Measurements from ENCODE around the gene LDLRAD4. TPM values are rescaled to one million over a fixed set of nuclear protein-coding genes. Genes with fewer than 3 reads are reported as not detected.
"Not testable (repeated sequence)": the region's sequence is repeated elsewhere in the genome, so short reads cannot be mapped to it uniquely, and the experiment has no call there.

LDLRAD4 gene
- total RNA-seq, 2 donors from 2014 or later: 18.4 to 59.2 TPM

DNA sequence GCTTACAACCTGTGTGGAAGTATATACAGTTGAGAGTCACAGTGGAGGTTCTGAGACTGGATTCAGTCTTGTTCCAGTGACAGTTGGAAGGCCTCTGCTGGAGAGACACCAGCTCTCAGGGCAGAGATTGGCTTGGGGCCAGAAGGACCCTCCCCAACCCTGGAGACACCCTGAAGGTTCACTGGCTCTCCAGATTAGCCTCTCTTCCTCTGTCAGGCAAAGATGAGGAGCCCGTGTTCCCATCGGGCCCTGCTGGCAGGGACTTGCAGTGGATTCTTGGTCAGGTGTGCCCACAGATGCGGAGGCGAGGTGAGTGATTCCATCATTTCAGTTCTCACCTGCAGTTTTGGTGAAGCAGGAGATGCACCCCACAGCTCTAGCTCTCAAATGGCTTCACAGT lies 429.2 kb downstream of the LDLRAD4 start:
- DNase-seq (ENCODE audit: low spot score in 2 of 2): no peak
- Mint-ChIP-seq H3K36me3 (peaks cover 0 to 8% of the 10 kb centered on the region in 2 donors), H3K9me3 (no peaks in the 10 kb centered on the region), H3K27ac (no peak overlapping the region)
- no peak for ATAC-seq

DNA sequence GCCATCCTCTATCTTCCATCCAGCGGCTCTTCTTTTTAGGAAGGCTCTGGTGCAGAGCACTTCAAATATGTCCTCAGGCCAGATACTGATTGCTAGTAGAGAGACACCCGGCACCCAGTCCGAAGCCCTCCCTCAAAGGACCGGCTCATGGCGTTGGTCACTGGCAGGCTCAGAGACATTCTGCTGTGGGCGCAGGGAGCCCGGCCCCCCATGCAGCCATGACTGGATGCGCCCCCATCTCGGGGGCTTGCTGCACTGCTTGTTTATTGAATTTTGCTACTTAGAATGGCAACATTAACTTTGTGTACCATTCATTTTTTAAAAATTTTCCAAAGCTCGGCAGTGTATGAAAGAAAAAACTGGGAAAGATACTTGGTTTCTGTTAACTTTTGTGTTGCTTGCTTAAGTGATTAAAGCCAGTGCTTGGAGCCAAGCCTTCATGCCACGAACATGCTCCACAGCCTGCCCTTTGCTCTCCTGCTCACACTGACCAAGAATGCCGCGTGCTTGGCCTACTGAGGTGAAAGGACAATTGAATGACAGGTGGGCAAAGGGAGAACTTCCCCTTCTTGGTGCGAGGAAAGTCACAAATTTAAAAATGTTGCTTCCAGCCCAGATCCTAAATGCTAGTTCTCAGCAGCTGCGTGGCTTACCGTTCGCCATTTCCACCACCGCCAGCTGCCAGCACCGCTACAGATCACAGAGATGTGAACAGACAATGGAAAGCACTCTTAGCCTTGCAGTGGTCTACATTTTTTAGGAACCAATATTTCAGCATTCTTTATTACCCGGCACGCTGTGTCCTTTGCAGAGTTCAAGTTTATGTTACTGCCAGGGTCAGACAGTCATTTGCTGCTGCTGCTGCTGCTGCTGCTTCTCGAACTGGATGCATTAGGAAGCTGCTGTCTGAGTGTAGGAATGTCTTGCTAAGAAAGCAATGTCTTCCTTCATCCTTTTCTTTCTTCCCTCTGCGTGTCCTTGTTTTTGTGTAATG lies 431.1 kb downstream of the LDLRAD4 start:
- Mint-ChIP-seq H3K27ac (peak overlapping the region in 1 of 2 donors; percentile 58), H3K36me3 (peaks cover 0 to 7% of the 10 kb centered on the region in 2 donors), H3K9me3 (no peaks in the 10 kb centered on the region)
- ATAC-seq (no peak), DNase-seq (ENCODE audit: low spot score in 2 of 2) (no peak)

DNA sequence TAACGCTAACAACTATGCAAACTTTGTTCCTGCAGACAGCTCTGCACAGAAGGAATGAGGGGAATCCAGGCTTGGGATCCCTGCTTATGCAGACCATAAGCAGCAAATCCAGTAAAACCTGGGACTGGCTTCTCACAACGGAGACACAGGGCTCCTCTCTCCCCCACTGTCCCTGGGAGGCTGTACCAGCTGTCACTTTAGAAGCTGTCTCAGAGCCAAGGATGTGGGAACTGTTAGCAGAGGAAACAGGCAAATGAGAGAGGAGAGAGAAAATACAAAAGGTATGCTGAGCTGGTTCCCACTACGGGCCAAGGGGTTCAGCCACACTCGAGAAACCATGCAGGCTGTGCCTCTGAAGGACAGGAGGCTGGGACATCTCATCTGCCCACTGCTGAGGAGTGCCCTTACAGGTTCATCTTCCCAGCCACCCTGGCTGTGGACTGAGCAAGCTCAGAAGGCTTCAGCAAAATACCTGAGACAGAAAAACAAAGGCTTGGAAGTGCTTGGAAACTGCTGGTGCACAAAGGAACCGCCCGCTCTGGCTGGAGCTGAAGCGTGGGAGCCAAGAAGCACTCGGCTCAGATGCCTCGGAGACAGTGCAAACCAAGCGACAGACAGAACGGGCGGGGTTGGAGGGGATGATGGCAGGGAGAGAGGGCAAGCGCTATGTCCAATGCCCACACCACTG lies 435.3 kb downstream of the LDLRAD4 start:
- DNase-seq (ENCODE audit: low spot score in 2 of 2) (no peak), ATAC-seq (peak in 1 of 2 donors; percentile 19)
- Mint-ChIP-seq H3K27ac (peak overlapping the region in 1 of 2 donors; percentile 65), H3K9me3 (no peaks in the 10 kb centered on the region), H3K36me3 (no peaks in the 10 kb centered on the region)

DNA sequence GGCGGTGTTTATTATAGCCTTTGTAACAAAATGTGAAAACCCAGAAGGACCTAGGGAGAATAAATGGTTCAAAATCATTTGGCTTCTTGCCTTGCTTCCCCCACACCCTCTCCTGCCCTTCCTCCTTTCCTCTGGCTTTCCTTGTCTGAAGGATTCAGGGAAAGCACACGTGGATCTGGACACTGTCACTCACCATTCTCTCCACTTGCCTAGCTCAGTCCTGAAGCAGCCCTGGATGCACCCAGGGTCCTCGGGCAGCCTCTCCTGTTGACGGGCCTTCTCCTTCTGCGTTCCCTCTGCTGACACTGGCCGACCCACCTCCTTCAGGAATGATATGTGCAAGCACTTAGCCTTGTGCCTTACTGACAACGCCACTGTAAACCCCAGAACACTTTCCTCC lies 439.4 kb downstream of the LDLRAD4 start:
- Mint-ChIP-seq H3K9me3 (no peaks in the 10 kb centered on the region), H3K36me3 (no peaks in the 10 kb centered on the region), H3K27ac (peak overlapping the region; percentile 3 to 25)
- DNase-seq (ENCODE audit: low spot score in 2 of 2) (no peak), ATAC-seq (peak in 1 of 2 donors; percentile 28)

DNA sequence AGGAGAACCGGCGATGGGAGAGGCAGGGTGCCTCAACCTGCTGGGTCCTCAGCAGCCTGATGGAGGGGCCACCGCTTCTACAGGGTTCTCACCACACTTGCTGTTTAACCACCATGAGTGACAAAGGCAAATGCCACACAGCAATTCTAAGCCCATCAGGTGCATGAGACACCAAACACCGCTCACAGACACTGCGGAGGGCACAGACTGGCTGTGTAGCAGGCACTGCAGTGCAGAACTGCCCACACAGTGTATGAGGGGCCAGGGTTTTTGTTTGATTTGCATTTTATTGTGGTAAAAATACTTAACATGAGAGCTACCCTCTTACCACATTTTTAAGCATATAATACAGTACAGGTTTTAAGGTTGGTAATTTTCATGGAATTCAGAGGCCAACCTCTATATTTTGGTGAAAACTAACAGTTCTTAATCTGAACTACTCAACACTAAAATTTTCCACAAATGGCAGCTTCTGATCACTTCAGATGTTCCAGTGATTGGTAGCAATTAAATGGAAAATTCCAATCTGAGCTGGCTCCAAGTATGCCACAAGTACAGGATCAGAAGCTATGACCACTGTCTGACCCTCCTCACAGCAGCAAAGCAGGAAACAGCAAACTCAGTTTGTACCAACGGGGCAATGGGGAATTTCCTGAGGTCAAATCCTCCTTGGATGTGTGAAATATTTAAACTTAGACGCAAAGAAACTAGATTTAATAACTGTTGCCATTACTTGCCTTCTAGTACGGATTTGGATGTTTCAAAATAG lies 440.1 kb downstream of the LDLRAD4 start:
- no peaks in the 10 kb centered on the region for H3K36me3 Mint-ChIP-seq
- H3K27ac Mint-ChIP-seq: peak overlapping the region in 1 of 2 donors; percentile 3
- DNase-seq (ENCODE audit: low spot score in 2 of 2) (no peak), ATAC-seq (peak in 1 of 2 donors; percentile 45)
- H3K9me3 Mint-ChIP-seq: no peaks in the 10 kb centered on the region

DNA sequence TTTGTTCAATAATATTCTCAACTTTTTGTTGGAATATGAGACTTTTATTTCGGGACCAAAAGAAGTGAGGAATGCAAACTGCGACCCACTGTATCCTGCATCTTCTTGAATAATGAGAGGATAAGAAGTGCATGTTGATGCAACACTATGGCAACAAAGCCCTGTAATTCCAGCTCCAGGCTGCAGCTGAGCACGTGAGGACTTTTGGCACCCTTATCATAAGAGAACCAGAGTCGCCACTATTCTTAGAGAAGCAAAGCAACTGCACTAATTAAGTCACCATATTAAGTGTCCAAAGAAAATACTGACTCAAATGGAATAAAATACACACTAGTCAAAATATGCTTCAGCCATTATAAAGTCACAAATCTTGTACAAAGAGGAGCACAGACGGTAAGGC lies 441.9 kb downstream of the LDLRAD4 start:
- H3K36me3 Mint-ChIP-seq: no peaks in the 10 kb centered on the region
- no peaks in the 10 kb centered on the region for H3K9me3 Mint-ChIP-seq
- no peak overlapping the region for H3K27ac Mint-ChIP-seq
- ATAC-seq: no peak
- DNase-seq (ENCODE audit: low spot score in 2 of 2): no peak

DNA sequence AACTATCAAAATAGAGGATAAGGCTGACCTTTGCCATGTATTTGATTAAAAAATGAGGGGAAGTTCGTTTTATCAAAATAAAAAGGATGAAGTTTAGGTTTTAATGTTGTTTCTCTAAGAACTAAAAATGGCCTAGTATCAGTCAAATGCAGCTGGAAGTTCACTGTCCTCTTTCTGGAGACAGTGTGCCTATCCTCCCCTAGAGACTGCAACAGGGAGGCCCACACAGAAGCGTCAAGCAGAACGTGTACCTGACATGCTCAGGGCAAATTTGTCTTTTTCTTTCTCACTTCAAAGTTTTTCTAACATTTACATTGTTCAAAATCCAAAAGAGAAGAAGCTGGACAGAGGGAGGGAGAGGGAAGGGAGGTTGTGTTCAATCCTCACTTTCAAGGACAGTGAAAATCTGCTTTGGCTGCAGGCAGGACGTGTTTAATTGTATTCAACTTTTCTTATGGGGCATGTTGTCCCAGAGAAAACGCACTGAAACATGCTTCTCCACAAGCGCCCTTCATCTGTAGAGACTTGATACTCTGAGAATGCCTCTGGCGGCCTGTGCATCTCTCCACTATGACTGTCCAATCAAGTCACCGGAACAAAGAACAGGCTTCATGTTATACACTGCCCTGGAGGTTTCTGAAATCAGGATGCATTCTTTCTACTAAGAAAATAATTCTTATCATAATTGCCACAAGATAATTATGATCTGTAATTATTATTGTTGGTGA lies 442.7 kb downstream of the LDLRAD4 start:
- no peaks in the 10 kb centered on the region for H3K9me3 Mint-ChIP-seq
- peak overlapping the region in 1 of 2 donors; percentile 52 for H3K27ac Mint-ChIP-seq
- H3K36me3 Mint-ChIP-seq: no peaks in the 10 kb centered on the region
- DNase-seq (ENCODE audit: low spot score in 2 of 2) (no peak), ATAC-seq (no peak)

DNA sequence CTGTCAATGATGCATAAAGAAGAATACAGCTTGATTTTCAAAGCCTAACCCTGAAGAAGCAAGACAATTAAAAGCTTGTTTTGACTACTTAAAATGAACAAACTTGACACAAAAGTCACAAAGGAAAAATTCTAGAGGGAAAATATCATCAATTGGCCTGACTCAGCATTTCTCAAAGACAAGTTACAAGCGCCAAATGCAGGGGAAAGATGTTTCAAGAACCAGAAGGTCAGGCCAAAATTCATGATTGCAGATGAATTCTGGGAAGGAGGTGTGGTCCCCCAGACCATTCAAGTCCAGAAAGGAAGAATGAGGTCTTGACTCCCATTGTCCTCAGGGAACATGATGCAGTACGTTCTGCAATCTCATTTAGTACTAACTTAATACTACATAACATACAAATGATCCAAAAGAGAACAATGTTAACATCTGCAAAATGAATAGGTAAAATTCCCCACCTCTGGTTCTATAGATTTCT lies 443.3 kb downstream of the LDLRAD4 start:
- Mint-ChIP-seq H3K27ac (no peak overlapping the region), H3K9me3 (no peaks in the 10 kb centered on the region), H3K36me3 (no peaks in the 10 kb centered on the region)
- no peak for DNase-seq (ENCODE audit: low spot score in 2 of 2)
- ATAC-seq: no peak

DNA sequence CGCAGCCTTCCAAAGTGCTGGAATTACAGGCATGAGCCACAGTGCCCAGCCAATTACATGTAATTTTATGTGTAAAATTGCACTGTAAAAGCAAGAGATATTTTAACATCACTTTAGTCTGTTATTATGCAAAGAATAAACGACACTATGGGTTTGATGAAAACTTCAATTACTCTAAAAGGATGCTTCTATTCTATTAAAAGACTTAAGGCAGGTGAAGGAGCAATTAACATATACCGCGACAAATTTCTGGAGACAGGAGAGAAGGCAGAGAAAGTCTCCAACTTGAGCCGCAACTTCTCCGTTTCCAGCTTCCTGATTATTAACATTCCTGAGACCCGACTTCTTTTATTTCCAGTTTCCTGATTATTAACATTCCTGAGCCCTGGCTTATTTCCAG lies 454.1 kb downstream of the LDLRAD4 start:
- DNase-seq (ENCODE audit: low spot score in 2 of 2): no peak
- no peak for ATAC-seq
- H3K9me3 Mint-ChIP-seq: no peaks in the 10 kb centered on the region
- H3K36me3 Mint-ChIP-seq: peaks cover 16% of the 10 kb centered on the region in 2 donors
- H3K27ac Mint-ChIP-seq: no peak overlapping the region

DNA sequence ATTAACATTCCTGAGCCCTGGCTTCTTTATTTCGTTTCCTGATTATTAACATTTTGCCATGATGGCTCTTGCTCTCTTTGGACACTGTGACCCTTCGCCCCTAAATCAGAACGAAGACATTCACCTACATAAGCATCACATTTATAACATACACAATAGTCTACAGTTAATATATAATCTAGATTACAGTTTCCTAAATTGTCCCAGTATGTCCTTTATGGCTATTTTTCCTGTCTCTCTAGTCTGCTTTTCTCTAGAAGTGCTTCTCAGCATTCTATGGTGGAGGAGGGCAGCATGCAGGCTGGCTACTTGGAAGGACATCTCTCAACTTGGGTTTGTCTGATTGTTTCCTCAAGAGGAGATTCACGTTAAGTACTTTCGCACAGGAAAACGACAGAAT lies 457.9 kb downstream of the LDLRAD4 start:
- ATAC-seq: no peak
- H3K36me3 Mint-ChIP-seq: no peaks in the 10 kb centered on the region
- H3K27ac Mint-ChIP-seq: no peak overlapping the region
- DNase-seq (ENCODE audit: low spot score in 2 of 2): no peak
- no peaks in the 10 kb centered on the region for H3K9me3 Mint-ChIP-seq

DNA sequence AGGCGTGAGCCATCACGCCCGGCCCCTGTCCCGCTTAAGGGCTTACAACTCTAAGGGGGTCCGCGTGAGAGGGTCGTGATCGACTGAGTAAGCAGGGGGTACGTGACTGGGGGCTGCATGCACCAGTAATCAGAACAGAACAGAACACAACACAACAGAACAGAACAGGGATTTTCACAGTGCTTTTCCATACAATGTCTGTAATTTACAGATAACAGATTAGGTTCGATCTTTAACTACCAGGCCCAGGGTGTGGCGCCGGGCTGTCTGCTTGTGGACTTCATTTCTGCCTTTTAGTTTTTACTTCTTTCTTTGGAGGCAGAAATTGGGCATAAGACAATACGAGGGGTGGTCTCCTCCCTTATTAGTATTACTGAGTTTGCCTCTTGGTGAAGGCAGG lies 458.8 kb downstream of the LDLRAD4 start:
- ATAC-seq; H3K27ac Mint-ChIP-seq; H3K9me3 Mint-ChIP-seq; H3K36me3 Mint-ChIP-seq; DNase-seq (ENCODE audit: low spot score in 2 of 2): not testable (repeated sequence)

DNA sequence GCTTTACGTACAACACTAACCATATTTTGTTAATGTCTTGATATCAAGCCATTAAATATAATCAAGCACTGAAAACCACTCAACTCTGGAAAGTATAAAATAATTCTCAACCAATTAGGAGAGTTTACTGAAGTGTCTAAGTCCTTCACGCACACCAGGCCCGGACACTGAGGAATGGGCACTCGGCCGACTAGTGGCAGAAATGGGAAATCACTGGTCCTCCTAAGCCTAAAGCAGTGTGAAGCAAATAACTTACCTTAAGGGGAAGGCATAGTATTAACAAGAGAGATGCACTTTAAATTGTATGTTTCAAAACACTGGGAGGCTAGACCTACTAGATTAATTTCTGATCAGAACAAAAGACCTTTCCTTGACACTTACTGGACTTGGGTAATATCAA lies 462.1 kb downstream of the LDLRAD4 start:
- no peak for ATAC-seq
- H3K36me3 Mint-ChIP-seq: no peaks in the 10 kb centered on the region
- no peaks in the 10 kb centered on the region for H3K9me3 Mint-ChIP-seq
- H3K27ac Mint-ChIP-seq: no peak overlapping the region
- DNase-seq (ENCODE audit: low spot score in 2 of 2): no peak

DNA sequence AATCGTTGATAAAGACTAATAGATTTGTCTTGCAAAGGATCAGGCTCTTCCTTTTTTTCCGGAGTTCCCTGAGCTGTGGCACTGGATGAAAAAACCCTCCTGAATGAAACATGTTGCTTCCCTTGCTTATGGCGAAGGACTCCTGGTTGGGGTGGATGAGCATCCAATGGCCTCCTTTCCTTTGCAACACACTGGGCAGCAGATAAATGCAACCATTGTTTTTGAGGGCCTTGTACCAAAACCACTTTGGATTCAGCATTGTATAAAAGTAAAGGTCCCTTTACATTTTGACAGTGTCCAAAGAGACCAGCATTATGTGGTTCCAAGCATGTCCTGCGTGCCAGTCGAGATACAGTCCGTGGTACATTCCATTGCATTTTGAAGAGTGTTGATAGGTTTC lies 463.1 kb downstream of the LDLRAD4 start:
- no peaks in the 10 kb centered on the region for H3K9me3 Mint-ChIP-seq
- DNase-seq (ENCODE audit: low spot score in 2 of 2): no peak
- no peaks in the 10 kb centered on the region for H3K36me3 Mint-ChIP-seq
- no peak overlapping the region for H3K27ac Mint-ChIP-seq
- no peak for ATAC-seq

DNA sequence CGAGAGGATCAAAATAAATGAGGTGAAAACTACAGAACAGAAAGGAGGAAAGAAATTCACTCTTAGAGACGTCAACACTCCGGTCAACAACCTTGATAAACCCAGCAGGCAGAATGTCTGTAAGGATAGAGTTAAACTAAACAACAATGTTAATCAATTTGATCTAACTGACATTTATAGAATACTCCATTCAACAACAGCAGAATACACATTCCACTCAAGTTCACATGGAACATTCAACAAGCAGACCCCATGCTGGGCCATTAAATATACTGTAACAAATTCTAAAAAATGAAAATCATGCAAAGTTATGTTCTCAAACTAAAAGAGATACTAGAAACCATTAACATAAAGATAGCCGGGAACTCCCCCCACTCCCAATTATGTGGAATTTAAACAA lies 466.0 kb downstream of the LDLRAD4 start:
- no peak overlapping the region for H3K27ac Mint-ChIP-seq
- peaks cover 4 to 9% of the 10 kb centered on the region in 2 donors for H3K36me3 Mint-ChIP-seq
- no peaks in the 10 kb centered on the region for H3K9me3 Mint-ChIP-seq
- DNase-seq (ENCODE audit: low spot score in 2 of 2) (no peak), ATAC-seq (no peak)

DNA sequence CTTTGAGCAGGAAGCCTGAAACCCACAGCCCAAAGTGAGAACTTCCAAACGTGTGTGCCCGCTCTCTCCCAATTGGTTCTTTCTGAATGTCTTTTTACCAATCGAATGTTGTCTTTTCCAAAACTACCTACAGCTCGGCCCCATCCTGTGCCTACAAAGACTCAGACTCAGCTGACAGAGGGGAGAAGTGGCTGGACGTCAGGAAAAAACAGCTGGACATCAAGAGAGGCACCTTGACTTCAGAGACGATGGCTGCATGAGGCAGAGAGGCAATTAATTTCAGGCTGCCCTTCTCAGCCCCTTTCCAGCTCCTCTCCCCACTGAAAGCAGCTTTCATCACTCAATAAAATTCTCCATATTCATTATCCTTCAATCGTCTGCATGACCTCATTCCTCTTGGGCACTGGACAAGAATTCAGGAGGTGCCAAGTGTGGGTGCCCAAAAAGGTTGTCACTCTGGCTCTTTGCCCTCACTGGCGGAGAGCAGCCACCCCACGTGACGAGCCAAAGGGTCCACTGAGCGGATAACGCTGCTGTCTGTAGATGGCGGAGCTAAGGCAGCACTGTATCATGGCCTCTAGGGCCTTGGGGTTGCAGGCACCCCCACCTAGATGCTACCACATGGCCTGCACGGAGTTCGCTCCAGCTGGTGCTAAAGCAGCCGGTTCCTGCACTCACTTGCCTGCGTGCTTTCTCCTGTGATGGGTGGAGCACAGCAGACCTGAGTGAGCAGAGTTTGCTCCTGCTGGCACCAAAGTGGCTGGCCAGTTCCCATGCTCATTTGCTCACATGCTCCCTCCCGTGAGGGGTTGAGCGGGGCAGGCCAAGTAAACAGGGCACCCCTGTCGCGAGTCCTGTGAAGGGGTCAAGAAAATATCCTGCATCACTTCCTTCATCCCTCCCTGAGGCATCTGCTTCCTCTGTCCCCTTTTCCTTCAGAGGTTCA lies 469.9 kb downstream of the LDLRAD4 start:
- H3K27ac Mint-ChIP-seq: no peak overlapping the region
- no peak for ATAC-seq
- H3K36me3 Mint-ChIP-seq: peaks cover 4 to 33% of the 10 kb centered on the region in 2 donors
- DNase-seq (ENCODE audit: low spot score in 2 of 2): no peak
- peaks cover 0 to 15% of the 10 kb centered on the region in 2 donors for H3K9me3 Mint-ChIP-seq
